Testis (tissue), 2 donors: ENCODE results near the gene NAALADL1.

Experiments
- CTCF ChIP-seq, 3 experiments: fragments of 450-650 bp in 2 of 3; fragments of 200-600 bp in 1 of 3; sonication (generic) in 1 of 3; IDR thresholded peaks; one replicate each; pipeline ENCODE4 v1.5.1; 2016 to 2019; ENCODE audit warnings: antibody characterized with exemption in 3 of 3, mild to moderate bottlenecking in 2 of 3, moderate library complexity in 1 of 3
- POLR2A ChIP-seq: fragments of 450-650 bp; IDR thresholded peaks from one replicate; pipeline ENCODE4 v1.6.1; 2017; ENCODE audit warnings: antibody characterized with exemption, mild to moderate bottlenecking, moderate library complexity

DNA sequence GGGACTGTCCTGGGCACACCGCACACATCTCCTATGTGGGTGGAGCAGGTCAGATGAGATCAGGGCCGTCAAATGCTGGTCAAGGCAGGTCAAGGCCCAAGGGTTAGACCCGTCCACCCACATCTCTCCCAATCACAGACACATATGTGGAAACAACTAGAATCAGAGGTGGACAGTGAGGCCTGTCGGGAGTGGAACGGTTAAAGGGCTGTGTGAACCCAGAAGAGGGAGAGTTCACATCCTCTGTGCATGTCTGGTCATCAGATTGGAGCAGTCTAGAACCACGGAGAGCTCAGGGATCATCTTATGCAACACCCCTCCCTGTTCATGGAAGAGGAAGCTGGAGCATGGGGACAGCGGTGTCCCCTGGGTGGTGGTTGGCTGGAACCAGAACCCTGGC is 38.5 kb downstream of the NAALADL1 start:
- TF ChIP-seq CTCF (IDR thresholded peaks at IDR 0.05) = no peak
- no peak for TF ChIP-seq POLR2A
